Right lobe of liver (tissue), 6 donors: ENCODE data around the gene HTR3A. TPM values are rescaled to one million over a fixed set of nuclear protein-coding genes. Genes with fewer than 3 reads are reported as not detected.

Experiments
- ATAC-seq, 4 donors: fragments of 200-7000 bp; cut with Tn5 transposase; one replicate each; pipeline ENCODE4 v1.9.1; 2020; ENCODE audit warnings: mild to moderate bottlenecking in 4 of 4, moderate library complexity in 4 of 4
- DNase-seq, 3 donors: peaks; one replicate each; pipeline ENCODE4 v3.0.0-alpha.2; 2020
- H3K27ac ChIP-seq, 3 donors: fragments of 200-600 bp; one replicate each; pipeline ENCODE4 v1.8.0; 2022
- H3K27me3 ChIP-seq, 2 donors: fragments of 200-600 bp; one replicate each; pipeline ENCODE4 v1.8.0; 2022
- H3K36me3 ChIP-seq, 4 donors: fragments of 200-600 bp; sonication (generic) in 1 of 4; one replicate each; pipeline versions ENCODE4 v1.5.1 to v1.8.0; 2017 to 2022; ENCODE audit warnings: control low read depth in 1 of 4
- H3K4me1 ChIP-seq, 4 donors: fragments of 200-600 bp; sonication (generic) in 1 of 4; one replicate each; pipeline versions ENCODE4 v1.5.1 to v1.8.0; 2017 to 2022; ENCODE audit warnings: control low read depth in 1 of 4
- H3K4me3 ChIP-seq, 3 donors: fragments of 200-600 bp; one replicate each; pipeline ENCODE4 v1.8.0; 2022
- H3K9me3 ChIP-seq, 4 donors: fragments of 200-600 bp; sonication (generic) in 1 of 4; one replicate each; pipeline versions ENCODE4 v1.5.1 to v1.8.0; 2017 to 2022; ENCODE audit warnings: control low read depth in 1 of 4
- POLR2A ChIP-seq: fragments of 450-650 bp; IDR thresholded peaks from one replicate; pipeline ENCODE4 v1.6.1; 2017; ENCODE audit warnings: antibody characterized with exemption, mild to moderate bottlenecking
- WGBS: methylation state at CpG from one replicate; pipeline ENCODE4 v1.1.6; 2018; ENCODE audit warnings: low coverage, low lambda C conversion rate; ENCODE audit not compliant: insufficient coverage; ENCODE audit errors: missing lambda C conversion rate; 5-methylcytosine and 5-hydroxymethylcytosine counted together
- intact Hi-C, 2 donors: fragments of 100-400 bp; cut with DNase I; formaldehyde crosslinking; loops; one replicate each; pipeline versions ENCODE4 v1.11.2 to v1.14.1; 2022
- total RNA-seq, 6 experiments: library from RNA; depleted of rRNA in 2 of 6; stranded (reverse); fragments of >200 nt in 2 of 6; fragmentation: NEBNext Ultra II Directional in 3 of 6; extraction: Animal tissue kit (Norgen Biotek cat#: 25700) in 3 of 6; gene quantifications; one replicate each; pipeline versions ENCODE4 v1.1.0 to v1.2.4, GENCODE V29; 2016 to 2023
- TF ChIP-seq, protein P1 (sequence below), 4 donors: fragments of 200-600 bp in 3 of 4; fragments of 450-650 bp in 1 of 4; IDR thresholded peaks; one replicate each; pipeline versions ENCODE4 v1.5.1 to v1.8.0; 2016 to 2022; ENCODE audit warnings: antibody characterized with exemption in 4 of 4, mild to moderate bottlenecking in 2 of 4
- donor health status: DM: no; HTN: yes; CAD: no.
- donor health status: DM: no; HTN: no; CAD: no.
- donor health status: DM: no; HTN: no; CAD: no.
- donor health status: DM: no; HTN: yes; CAD: no.
- donor health status: DM: no; HTN: yes; CAD: no.

The HTR3A gene
- total RNA-seq, 6 experiments from 2014 or later, result 0.18 to 0.25 TPM; not detected in 4

DNA sequence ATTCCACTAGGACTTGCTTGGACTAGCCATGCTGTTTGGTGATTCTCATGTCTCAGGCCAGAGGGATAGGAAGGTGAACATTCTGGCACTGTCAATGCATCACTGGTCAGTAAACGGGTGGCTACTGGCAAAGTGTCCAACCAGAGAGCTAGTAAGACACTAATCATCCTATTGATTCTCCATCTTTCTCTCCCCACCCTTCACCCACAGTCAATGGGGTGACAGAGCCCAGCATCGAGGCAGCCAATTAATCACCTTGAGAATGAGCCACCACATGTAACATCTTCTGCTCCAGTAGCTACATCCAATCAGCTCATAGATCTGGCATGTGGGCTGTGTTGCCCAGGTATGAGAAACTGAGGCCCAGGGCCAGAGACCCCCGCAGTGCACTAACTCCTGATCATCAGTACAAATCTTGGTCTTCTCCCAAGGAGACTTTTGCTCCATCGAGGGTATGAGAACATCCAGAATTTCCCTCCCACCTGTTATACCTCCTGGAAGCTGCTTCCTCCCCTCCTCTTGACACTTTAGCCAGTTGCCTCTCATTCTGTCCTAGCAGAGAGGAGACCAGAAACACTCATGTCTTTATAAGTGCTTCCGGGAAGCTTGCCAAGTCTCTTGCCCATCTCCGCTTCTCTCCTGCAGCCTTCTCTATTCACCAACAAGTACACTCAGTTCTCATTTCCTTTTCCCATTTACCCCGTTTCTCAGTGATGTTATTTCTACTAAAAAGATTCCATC is 17.0 kb downstream of the HTR3A start:
- intact Hi-C loops, result loop anchor here in 1 of 2 donors (5.0 kb wide), 1 partner anchor 270 kb away; no protein-coding TSS in a partner anchor
- H3K27me3 ChIP-seq, result no peaks in the 10 kb centered on the region
- DNase-seq, result no peak
- TF ChIP-seq POLR2A, result no peak
- TF ChIP-seq, protein P1, sequence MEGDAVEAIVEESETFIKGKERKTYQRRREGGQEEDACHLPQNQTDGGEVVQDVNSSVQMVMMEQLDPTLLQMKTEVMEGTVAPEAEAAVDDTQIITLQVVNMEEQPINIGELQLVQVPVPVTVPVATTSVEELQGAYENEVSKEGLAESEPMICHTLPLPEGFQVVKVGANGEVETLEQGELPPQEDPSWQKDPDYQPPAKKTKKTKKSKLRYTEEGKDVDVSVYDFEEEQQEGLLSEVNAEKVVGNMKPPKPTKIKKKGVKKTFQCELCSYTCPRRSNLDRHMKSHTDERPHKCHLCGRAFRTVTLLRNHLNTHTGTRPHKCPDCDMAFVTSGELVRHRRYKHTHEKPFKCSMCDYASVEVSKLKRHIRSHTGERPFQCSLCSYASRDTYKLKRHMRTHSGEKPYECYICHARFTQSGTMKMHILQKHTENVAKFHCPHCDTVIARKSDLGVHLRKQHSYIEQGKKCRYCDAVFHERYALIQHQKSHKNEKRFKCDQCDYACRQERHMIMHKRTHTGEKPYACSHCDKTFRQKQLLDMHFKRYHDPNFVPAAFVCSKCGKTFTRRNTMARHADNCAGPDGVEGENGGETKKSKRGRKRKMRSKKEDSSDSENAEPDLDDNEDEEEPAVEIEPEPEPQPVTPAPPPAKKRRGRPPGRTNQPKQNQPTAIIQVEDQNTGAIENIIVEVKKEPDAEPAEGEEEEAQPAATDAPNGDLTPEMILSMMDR (IDR thresholded peaks at IDR 0.05), result no peak
- no peak overlapping the region for H3K27ac ChIP-seq
- H3K4me3 ChIP-seq, result no peak overlapping the region
- no peak for ATAC-seq
- H3K9me3 ChIP-seq, result no peaks in the 10 kb centered on the region
- H3K36me3 ChIP-seq, result no peaks in the 10 kb centered on the region
- WGBS, result 44% methylated on average over 7 of the region's 7 CpGs
- H3K4me1 ChIP-seq, result peaks cover 0 to 4% (median 0%) of the 10 kb centered on the region in 4 donors

DNA sequence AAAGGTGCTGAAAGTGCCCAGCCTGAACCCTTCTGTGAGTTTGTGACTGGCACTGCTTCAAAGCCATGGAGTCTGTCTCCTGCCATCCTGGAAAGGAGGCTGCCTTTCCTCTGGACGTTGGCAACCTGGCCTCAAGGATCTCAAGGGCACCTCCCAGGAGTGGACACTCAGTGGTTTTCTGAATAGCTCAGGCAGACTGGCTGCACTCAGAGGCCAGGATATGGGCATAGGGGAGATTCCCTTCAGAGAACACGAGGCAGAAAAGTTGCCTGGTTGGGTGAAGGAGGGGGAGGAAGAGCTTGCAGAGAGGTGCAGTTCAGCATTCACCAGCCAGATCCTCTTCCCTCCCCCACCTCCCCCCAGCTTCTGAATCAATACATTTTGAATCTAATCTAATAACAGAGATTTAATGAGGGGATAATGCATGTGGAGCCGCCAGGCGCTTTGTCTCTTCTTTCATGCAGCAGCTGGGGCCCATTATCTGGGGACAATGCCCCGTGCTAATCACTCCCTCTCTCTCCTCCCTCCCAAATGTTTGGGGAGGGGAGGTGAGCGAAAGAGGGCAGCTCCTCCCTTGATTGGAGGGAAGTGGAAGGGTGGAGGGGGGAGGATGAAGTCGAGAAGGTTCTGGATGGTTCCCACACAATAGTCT is 17.7 kb downstream of the HTR3A start:
- H3K36me3 ChIP-seq, result no peaks in the 10 kb centered on the region
- intact Hi-C loops, result loop anchor here in 1 of 2 donors (5.0 kb wide), 1 partner anchor 270 kb away; no protein-coding TSS in a partner anchor
- H3K4me3 ChIP-seq, result no peak overlapping the region
- no peak for DNase-seq
- H3K27ac ChIP-seq, result no peak overlapping the region
- H3K27me3 ChIP-seq, result no peaks in the 10 kb centered on the region
- 17% methylated on average over 6 of the region's 7 CpGs for WGBS
- peaks cover 0 to 4% (median 0%) of the 10 kb centered on the region in 4 donors for H3K4me1 ChIP-seq
- ATAC-seq, result no peak
- H3K9me3 ChIP-seq, result no peaks in the 10 kb centered on the region
- no peak for TF ChIP-seq POLR2A
- TF ChIP-seq, protein P1 (IDR thresholded peaks at IDR 0.05), result no peak

DNA sequence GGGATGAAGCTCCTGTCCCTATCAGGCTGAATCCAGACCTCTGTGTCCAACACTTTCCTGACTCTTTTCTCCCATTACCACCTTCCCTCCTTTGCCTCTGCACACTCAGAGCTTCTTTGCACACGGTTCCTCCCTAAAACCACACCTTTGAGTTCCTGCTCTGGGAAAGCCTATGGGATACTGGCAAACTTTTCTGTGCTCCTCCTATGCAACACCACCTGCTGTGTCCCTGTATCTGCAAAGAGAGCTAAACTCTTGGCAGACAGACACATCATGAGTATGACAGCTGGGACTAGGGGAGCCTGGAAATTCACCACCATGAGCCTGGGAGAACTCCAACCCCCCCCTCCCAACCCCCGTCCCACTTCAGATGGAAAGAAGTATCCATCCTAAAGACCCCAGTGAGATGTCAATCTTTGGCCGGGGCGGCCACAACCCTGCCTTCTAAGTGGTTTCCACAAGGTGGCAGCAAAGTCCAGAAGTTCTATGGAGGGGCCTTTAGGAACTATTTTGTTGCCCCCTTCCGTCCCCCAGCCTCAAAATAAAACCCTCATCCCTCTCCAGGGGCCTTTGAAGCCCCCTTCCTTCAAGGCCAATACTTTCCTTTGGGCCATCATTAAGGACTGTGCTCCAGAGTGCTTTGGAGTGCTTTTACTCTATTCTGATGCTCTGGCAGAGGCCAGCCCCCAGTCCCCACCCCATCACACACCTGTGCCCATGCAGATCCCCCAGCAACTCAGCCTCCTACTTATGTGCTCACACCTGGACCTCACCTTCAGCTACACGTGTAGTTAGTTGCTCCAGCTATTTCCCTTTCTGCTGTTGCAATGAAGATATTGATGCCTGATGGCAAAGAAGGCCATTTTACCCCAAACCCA is 19.4 kb downstream of the HTR3A start:
- Histone ChIP-seq H3K27ac (no peak overlapping the region), H3K4me1 (peaks cover 0 to 4% (median 0%) of the 10 kb centered on the region in 4 donors), H3K36me3 (no peaks in the 10 kb centered on the region), H3K27me3 (no peaks in the 10 kb centered on the region), H3K9me3 (no peaks in the 10 kb centered on the region), H3K4me3 (no peak overlapping the region)
- ATAC-seq (peak; percentile 52 to 68 (median 60)), DNase-seq (no peak)
- no peak for TF ChIP-seq POLR2A
- TF ChIP-seq, protein P1 (IDR thresholded peaks at IDR 0.05), result peak; percentile 64 to 69 (median 68)
- intact Hi-C loops, result loop anchor here (2.0 to 5.0 kb wide), 2 partner anchors 266 to 268 kb away; no protein-coding TSS in a partner anchor
- 0% methylated on average over 6 of the region's 6 CpGs for WGBS

DNA sequence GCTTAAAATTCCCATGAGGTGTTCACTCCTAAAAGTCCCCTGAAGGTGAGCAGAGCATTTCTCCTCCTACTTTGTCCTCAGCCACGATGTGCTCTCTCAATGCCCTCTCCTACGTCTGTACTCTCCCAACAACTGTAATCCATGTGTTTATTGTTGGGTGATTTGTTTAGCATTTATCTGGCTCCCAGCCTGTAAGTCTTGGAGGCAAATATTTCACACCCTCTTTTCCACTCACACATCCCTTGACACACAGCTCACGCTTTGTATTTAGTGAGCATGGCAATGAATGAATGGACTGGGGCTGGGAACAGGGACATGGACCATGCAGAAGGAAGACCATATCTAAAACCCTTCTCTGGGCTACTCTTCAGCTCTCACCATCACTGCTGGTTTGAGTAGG is 22.6 kb downstream of the HTR3A start:
- DNase-seq (no peak), ATAC-seq (no peak)
- intact Hi-C loops, result no loop called here
- no peak for TF ChIP-seq POLR2A
- TF ChIP-seq, protein P1 (IDR thresholded peaks at IDR 0.05), result no peak
- no peak overlapping the region for H3K4me3 ChIP-seq
- WGBS, result 52% methylated on average over 3 of the region's 3 CpGs
- no peaks in the 10 kb centered on the region for H3K4me1 ChIP-seq
- H3K36me3 ChIP-seq, result no peaks in the 10 kb centered on the region
- H3K27ac ChIP-seq, result no peak overlapping the region
- H3K27me3 ChIP-seq, result no peaks in the 10 kb centered on the region
- H3K9me3 ChIP-seq, result no peaks in the 10 kb centered on the region
